Suprapubic skin (tissue), 3 donors: ENCODE results near the gene SLC66A2.

ENCODE experiments used
- CTCF ChIP-seq, 2 donors: fragments of 200-600 bp in 1 of 2; fragments of 450-650 bp in 1 of 2; sonication (generic) in 1 of 2; IDR thresholded peaks; one replicate each; pipeline ENCODE4 v1.5.1; 2016 to 2019; ENCODE audit warnings: antibody characterized with exemption in 2 of 2, mild to moderate bottlenecking in 1 of 2, moderate library complexity in 1 of 2
- EP300 ChIP-seq: sonication (generic); formaldehyde crosslinking; IDR thresholded peaks from one replicate; pipeline ENCODE4 v1.6.1; 2017; ENCODE audit warnings: antibody characterized with exemption
- POLR2A ChIP-seq, 2 donors: fragments of 450-650 bp; IDR thresholded peaks; one replicate each; pipeline ENCODE4 v1.6.1; 2017; ENCODE audit warnings: antibody characterized with exemption in 2 of 2, mild to moderate bottlenecking in 2 of 2, moderate library complexity in 2 of 2

GRCh38 chr18:79899609-79900445, 51.6 kb downstream of the SLC66A2 start:
- TF ChIP-seq EP300 = no peak
- no peak for TF ChIP-seq CTCF (IDR thresholded peaks at IDR 0.05)
- no peak for TF ChIP-seq POLR2A (IDR thresholded peaks at IDR 0.05)
